Astrocyte (in vitro differentiated cells and primary cell): ENCODE results near the gene RFLNA.

Experiments used
- CTCF ChIP-seq: IDR thresholded peaks from 2 replicates; pipeline ENCODE4 v1.5.1; 2011; ENCODE audit warnings: low read depth, mild to moderate bottlenecking, inconsistent platforms, low read length, moderate library complexity; ENCODE audit not compliant: insufficient read depth
- EZH2 ChIP-seq: IDR thresholded peaks from 2 replicates; pipeline ENCODE4 v1.6.1; 2012; ENCODE audit warnings: mild to moderate bottlenecking, low read length, inconsistent platforms; ENCODE audit not compliant: insufficient read depth

- TF ChIP-seq CTCF (no peak), EZH2 (no peak)
These were observed 53.9 kb downstream of the RFLNA start for GRCh38 chr12:124348659-124349380.
